HG03060 (cell line): ENCODE data around the gene SLC34A1.
"Not testable (repeated sequence)": the region's sequence is repeated elsewhere in the genome, so short reads cannot be mapped to it uniquely, and the experiment has no call there.

Source experiments
- ATAC-seq: cut with Tn5 transposase; IDR thresholded peaks from one replicate; pipeline ENCODE4 v1.9.1; 2021; ENCODE audit warnings: low read depth, moderate number of reproducible peaks; ENCODE audit not compliant: unreplicated experiment

SLC34A1 gene, protein sequence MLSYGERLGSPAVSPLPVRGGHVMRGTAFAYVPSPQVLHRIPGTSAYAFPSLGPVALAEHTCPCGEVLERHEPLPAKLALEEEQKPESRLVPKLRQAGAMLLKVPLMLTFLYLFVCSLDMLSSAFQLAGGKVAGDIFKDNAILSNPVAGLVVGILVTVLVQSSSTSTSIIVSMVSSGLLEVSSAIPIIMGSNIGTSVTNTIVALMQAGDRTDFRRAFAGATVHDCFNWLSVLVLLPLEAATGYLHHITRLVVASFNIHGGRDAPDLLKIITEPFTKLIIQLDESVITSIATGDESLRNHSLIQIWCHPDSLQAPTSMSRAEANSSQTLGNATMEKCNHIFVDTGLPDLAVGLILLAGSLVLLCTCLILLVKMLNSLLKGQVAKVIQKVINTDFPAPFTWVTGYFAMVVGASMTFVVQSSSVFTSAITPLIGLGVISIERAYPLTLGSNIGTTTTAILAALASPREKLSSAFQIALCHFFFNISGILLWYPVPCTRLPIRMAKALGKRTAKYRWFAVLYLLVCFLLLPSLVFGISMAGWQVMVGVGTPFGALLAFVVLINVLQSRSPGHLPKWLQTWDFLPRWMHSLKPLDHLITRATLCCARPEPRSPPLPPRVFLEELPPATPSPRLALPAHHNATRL

DNA sequence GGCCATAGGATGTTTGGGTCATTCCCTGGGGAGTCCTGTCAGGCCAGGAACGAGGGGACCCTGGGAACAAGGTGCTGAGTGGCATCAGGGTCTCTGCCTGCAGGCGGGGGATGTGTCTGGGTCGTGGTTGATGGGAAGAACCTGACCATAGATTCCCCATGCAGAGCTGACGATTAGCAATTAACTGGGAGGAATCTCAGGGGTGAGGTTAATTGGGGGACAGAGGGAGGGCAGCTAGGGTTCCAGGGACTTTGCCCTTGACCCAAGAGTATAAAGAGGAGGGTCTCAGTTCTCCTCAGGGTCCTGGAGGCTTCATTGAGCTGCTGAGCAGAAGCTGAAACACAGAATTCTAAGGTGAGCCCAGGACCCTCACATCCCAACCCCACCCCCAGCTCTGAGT lies at the start of gene SLC34A1:
Gene SLC34A1 (plus strand): TSS at position 301 of the 400 bp plus-strand sequence. CDS start 1,308 bp downstream, outside the sequence.
- no peak for ATAC-seq

DNA sequence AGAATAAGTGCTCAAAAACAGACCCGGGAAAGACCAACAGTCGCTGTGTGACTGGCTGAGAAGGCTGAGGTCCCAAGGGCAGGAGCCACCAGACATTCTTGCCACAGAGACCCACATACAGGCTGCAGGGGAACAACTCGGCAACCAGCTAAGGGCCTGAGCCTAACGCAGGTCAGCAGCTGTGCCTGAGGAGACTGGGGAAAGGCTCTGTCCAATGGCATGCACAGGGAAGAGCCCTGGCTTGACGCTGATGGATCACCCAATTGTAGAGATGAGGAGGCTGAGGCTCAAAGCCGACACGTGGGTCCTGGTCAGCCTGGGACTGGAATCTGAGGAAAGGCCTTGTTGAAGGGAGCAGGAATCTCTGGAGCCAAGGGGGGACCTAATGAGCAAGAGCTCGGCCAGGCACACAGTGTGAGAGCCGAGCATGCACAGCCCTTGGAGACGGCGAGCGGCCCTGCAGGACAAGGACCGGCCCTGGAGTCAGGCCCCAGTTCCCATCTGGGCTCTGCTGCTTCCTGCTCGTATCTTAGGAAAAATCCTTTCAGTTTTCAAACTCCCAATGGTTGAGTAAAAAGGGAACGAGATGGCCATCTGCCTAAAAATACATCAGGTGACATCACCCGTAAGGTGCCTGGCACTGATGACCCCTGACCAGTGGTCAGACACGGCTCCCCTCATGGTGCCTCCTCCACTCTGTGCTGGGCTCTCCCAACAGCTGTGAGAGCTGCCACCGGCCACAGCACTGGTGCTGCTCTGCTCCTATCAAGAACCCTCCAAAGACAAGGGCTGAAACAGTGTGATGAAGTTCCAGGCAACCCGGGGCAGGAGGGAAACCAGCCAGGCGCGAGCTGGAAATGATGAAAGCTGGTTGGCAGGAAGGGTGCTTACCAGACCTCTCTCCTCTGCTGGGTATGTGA lies 49.2 kb upstream of the SLC34A1 start:
- ATAC-seq: no peak

DNA sequence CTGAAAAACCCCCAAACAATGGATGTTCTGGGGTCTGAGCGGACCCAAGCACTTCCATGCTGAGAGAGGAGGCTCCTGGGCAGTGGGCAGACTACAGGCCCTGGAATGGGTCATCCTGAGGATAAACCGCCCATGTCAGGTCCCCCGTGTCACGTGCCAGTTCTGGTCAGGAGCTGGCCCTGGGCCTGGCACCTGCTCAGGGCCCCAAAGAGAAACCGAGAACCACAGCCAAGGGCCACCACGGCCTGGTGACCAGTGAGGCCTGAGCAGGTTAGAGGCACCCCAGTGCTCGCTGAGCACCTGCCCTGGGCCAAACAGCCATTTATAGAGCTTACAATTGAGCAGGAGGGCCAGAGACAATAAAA lies 48.6 kb upstream of the SLC34A1 start:
- no peak for ATAC-seq

DNA sequence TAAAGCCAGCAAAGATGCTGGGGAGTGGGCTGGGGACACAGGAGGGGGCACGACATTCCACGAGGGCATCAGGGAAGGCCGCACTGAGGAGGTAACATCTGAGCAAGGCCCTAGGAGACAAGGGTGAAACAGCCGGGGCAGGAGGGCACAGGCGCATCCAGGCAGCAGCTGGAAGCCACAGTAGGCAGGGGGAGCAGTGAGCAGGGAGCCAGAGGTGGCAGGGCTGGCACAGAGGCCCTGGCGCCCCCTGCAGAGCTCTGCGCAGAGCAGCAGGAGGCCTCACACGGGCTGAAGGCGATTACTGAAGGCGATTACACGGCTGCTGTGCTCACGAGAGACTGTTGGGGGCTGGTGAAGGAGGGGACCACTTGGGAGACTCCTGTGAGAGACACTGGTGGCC lies 48.1 kb upstream of the SLC34A1 start:
- ATAC-seq: no peak

DNA sequence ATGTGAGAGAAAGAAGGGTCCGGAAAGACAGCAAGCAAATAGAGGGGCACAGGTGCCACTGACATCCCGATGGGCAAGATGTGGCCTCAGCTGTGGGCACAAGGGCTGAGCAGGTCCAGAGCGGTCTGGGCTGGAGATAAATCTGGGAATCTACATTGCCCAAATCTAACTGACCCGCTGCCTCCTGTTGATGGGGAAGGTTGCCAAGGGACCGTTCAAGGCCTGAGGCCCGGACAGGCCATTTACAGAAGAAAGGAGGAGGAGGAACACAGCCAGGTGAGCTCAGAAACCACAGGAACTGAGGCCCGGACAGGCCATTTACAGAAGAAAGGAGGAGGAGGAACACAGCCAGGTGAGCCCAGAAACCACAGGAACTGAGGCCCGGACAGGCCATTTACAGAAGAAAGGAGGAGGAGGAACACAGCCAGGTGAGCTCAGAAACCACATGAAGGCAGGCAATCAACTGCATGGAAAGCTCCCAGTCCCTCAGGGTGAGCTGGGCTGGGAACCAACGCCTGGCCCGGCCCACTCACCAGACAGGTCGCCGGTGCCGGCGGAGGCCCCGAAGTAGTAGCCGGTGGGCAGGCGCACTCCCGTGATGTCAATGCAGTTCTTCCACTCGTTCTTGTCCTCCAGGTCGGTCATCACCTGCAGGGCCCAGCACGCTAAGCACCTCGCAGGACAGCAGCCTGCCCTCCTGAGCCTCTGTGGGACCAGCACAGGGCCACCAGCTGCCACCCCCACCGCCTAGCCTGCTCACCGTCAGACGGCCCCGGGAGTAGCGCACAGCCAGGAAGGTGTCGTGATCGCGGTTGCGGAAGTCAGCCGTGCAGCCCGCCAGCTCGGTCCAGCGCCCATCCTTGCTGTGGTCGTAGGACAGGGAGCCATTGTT lies 47.4 kb upstream of the SLC34A1 start:
- ATAC-seq: no peak

DNA sequence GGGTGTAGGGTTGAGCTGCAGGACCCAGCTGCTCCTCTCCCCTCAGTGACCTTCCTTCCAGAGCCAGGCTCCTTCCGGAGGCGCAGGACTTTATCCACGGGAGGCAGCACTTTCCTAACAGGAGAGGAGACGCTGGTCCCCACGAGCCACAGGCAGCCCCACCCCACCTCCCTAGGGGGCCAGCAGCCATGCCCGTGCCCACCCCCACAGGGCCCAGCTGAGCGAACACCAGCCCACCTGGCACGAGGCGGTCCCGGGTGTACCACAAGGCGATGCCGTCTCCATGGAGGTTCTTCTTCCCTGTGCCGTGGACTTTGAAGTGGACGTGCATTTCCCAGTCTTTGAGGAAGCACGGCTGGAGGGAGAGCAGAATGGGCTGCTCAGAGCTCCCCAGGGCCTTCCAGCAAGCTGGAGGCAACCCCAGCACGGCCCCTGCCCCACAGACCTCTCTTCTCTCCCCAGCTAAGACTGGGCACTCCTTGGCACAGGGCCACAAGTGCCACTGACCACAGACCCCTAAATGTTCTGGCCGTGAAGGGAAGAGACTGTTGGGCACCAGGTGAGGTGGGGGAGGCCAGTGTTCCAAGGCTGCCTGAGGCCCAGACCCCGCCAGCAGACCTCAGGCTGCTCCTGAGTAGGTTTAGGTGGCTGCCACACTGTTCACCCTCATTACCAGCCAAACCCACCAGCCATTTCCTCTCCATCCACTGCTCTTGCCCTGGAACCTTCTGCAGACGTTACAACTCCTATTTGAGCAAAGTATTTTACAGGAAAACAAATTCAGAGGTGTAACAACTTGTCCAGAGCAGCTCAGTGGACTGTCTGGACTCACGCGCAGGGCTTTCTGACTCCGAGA lies 45.8 kb upstream of the SLC34A1 start:
- ATAC-seq: no peak

DNA sequence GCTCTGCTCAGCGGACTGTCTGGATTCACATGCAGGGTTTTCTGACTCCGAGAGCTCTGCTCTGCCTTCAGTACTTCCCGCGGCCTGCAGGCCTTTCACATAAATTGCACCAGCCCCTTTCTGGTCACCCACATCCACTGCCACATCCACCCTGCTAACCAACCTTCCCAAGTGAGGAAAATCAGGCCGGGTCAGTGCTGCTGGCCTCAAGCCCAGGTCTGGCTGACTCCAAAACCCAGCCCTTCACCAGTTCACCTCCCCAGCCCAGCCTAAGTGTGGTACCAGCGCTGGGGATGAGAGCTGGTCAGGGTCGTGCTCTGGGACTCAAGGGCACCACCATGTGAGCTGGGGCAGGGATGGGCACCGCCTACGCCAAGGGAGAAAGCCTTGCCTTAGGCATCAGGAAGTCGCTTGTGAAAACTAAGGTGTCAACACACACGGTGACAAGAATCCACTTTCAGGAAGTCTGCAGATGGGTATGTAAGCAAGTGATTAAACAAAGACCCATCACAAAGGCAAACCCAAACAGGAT lies 45.1 kb upstream of the SLC34A1 start:
- ATAC-seq: no peak

DNA sequence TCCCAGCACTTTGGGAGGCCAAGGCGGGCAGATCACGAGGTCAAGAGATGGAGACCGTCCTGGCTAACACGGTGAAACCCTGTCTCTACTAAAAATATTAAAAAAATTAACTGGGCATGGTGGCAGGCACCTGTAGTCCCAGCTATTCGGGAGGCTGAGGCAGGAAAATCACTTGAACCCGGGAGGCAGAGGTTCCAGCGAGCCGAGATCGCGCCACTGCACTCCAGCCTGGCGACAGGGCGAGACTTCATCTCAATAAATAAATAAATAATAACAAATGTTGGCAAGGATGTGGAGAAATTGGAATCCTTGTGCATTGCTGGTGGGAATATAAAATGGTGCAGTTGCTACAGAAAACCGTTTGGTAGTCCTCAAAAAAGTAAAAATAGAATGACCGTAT lies 41.2 kb upstream of the SLC34A1 start:
- ATAC-seq: not testable (repeated sequence)

DNA sequence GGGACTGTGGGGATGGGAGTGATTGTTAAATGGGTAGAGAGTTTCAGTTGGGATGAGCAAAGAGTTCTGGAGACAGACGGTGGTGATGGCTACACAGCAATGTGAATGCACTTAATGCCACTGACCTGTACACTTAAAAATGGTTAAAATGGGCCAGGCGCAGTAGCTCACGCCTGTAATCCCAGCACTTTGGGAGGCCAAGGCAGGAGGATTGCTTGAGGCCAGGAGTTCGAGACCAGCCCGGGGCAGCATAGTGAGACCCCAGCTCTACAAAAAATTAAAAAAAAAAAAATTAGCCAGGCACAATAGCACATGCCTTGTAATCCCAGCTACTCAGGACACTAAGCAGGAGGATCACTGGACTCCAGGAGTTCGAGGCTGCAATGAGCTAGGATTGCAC lies 40.5 kb upstream of the SLC34A1 start:
- no peak for ATAC-seq

DNA sequence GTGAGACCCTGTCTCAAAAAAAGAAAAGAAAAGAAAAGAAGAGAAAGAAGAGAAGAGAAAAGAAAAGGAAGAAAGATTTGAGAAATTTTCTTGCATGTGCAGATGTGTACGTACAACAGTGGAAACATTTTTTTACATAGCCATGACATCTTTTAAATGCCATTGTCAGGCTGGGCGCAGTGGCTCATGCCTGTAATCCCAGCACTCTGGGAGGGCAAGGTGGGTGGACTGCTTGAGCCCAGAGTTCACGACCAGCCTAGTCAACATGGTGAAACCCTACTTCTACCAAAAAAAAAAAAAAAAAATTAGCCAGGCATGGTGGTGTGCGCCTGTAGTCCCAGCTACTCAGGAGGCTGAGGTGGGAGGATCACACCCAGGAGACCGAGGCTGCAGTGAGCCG lies 39.3 kb upstream of the SLC34A1 start:
- ATAC-seq: no peak

DNA sequence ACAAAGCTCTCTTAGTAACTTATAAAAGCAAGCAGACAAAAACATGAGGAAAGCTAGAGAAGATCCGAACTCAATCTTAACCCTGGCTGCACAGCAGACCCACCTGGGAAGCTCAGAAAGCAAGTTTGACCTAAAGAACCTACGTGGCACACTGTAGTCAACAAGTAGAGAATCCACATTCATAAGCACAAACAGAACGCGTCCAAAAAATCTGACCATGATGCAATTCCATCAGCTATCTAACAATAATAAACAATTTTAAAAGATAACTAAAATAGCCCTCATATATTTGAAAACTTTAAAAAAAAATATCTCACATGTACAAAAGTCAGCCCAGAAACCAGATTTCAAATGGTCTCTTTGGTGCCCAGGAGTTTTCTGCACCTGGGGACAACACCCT lies 37.4 kb upstream of the SLC34A1 start:
- no peak for ATAC-seq

DNA sequence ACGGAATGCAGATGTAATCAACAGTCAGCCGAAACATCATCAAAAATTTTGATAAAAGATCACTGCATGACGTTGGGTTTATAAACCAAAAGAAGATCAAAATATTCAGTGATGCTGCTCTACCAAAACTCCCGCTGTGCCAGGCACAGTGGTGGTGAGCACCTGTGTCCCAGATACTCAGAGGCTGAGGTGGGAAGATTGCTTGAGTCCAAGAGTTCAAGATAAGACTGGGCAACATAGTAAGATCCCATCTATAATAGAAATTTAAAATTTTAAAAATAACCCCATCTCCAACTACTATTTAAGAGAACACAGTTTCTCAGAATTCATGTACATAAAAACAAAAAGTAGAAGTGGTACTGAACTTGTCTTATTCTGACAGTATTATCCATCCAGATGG lies 36.5 kb upstream of the SLC34A1 start:
- ATAC-seq: no peak

DNA sequence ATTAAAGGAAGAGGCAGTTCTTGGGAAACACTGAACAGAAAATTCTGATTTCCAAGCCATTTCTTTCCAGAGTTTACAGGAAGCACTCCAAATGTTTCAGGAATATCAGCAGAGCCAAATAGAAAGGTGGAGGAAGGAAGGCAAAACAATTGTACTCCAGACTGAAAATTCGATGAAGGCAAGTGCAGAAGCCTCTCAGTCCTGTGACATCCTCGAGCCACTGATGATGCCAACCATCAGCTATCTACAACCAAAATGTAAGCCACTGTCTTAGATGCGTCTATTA lies 34.9 kb upstream of the SLC34A1 start:
- ATAC-seq: no peak

DNA sequence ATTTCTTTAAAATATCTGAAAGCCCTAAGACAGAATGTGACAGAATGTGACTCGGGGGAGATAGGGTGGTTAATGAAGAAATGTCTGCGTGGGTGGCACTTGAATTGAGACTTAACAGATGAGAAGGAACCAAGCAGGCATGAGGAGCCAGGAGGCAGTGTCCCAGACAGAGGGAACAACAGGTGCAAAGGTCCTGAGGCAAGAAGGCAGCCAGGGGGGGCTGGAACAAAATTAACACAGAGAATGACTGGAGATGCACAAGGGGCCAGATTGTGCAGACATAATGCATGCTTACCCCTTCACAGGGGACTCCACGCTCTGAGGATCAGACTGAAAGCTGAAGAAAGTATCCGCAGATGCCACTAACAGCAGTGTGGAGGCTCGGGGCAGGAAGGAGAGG lies 34.5 kb upstream of the SLC34A1 start:
- no peak for ATAC-seq

DNA sequence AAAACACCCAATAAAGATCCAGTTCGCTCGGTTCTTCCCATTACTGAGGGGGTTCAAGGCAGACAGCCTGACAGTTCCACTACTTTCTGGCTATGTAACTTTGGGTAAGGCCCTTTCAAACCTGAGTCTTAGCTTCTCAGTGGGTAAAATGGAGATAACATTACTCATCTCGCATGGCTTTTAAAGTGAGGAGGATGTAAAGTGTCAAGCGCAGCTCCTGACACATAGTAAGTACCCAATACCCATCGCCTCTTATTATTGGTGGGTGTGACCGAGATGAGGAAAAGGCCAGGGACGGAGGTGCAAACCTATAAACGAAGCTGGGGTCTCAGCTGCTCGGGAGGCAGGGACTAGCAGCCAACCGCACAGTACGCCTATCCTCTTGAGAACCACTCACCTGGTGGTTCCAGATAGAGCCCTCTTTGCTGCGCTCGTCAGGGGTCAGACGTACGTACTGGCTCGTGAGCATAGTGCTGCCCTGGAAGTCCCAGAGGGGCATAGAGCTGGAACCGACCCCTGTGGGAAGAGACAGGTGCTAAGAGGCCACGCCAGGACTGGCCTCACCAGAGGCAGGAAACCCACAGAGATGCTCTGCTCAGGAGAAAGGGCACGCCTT lies 33.4 kb upstream of the SLC34A1 start:
- no peak for ATAC-seq

DNA sequence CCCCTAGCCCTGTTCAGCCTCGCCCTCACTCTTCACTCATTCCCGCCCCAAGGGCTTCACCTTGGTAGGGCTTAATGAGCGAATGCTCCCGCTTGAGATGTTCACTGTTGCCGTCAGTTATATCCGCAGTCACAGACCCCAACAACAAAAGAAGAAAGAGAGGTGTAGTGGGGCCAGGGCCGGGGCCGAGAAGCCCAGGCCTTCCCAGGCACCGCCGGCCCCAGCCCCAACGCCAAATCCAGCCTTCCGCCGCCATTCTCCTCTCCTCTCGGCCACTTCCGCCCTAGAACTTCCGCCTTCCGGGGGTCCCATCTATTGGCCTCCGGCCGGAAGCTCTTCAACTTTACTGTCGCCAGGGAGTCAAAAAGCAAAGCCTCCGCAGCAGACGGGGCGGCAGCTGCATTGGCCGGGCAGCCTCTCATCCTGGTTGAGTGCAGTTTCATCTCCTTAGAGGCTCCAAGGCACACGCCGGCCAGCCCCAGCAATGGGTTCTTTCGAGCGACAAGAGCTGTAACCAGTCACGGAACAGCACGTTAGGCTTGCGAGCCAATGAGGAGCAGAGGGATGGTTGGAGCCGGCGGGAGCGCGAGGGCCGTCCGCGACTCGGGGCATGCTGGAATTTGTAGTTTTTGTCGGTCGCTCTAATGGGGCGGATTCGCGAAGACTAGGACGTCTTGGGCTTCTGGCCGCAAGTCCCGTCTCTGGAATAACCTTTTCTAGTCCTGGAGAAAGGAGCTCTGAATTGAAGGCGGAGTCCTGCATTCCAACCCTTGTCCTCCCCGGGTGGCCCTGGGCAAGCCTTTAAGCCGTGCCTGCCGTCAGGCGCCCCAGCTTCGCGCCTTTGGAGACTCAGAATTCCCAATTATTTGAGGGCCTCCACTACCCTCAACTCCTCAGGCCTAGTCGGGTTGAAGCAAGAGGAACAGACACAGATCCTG lies 32.6 kb upstream of the SLC34A1 start, which contains the start of gene LMAN2:
Gene LMAN2 (minus strand): TSS at position 277 of the 938 bp plus-strand sequence. CDS start 21 bp downstream, at position 256.
- peak; percentile 92 for ATAC-seq

DNA sequence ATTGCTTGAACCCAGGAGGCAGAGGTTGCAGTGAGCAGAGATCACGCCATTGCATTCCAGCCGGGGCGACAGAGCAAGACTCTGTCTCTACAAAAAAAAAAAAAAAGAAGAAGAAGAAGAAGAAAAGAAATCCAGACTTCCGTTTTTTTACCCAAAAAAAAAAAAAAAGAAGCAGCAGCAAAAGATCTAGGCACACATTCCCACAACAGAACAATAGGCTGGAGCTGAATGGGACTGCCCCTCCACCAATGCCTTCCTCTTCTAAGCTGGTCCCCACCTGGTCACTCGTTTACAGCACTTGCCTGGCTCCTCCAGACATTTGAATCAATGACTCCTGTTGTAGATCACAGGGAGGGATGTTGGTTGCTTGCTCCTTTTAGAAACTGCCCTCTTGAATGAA lies 31.1 kb upstream of the SLC34A1 start:
- no peak for ATAC-seq

DNA sequence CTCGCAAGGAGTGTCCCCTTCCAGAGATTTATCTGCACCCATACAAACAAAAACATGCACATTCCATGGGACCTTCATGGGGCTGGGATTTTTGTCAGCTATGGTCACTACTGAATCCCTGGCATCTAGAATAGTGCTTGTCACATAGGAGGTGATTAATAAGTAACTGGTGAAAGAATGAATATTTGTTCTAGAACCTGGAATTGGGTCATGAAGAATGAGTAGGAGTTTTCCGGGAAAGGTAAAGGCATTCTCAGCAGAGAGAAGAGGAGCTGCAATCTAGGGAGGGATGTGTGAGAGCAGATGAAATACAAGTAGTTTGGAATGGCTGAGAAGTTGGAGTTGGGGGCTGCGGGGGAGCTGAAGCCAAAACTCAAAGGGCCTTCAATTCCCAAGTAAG lies 30.0 kb upstream of the SLC34A1 start:
- ATAC-seq: no peak
